ENCODE measurements around the gene NSRP1. TPM values are rescaled to one million over a fixed set of nuclear protein-coding genes. Genes with fewer than 3 reads are reported as not detected.

Gene NSRP1
- total and polyA plus RNA-seq, 2 of the 13 experiments (the other 11 are each of a cell fraction or from before 2014, with no cell fraction given) = 7.0 to 14.3 TPM

DNA sequence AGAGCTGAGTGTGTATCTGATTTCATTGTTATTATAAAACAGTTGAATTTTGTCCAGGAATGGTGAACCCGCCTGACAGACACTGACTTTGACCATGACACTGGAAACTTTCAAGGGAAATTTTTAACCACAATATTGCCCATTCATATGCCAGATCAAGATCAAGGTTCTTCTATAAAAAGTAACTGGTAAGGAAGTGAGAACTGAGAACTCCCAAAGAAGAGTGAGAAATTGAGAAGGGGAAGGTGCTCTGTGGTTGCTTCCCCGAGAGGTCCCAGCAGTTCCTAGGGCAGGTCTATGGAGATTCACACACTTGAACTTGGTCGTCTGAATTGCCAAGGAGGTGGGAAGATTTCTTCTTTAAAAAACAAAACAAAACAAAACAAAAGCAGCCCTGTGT lies 91.6 kb downstream of the NSRP1 start:
- in situ Hi-C loops (cut with HindIII; ENCODE audit: extremely low pct_ligation_motif_present, low pct_unique_long_range_greater_than_20kb) = no loop called here
- Histone ChIP-seq H3K9ac (ENCODE audit: insufficient read depth, low read depth, low read length) (no peak overlapping the region), H3K9me3 (ENCODE audit: low read length) (no peaks in the 10 kb centered on the region), H3K27ac (ENCODE audit: extremely low read length, insufficient read depth, low read length) (no peak overlapping the region), H3K36me3 (replicated peaks in 1 of 2; ENCODE audit: control insufficient read depth in 1 of 2, insufficient read depth in 2 of 2, low read length in 2 of 2) (no peaks in the 10 kb centered on the region; a peak in 2 of 5 replicates), H3K27me3 (ENCODE audit: control insufficient read depth in 1 of 2, insufficient read depth in 2 of 2, low read length in 2 of 2) (no peaks in the 10 kb centered on the region), H3K4me2 (ENCODE audit: low read depth, low read length) (no peak overlapping the region), H3K79me2 (ENCODE audit: insufficient read depth, low read length) (no peaks in the 10 kb centered on the region), H3K4me3 (replicated peaks in 1 of 3; ENCODE audit: insufficient read depth in 1 of 3, low read depth in 2 of 3, low read length in 3 of 3) (no peak overlapping the region), H3K4me1 (ENCODE audit: insufficient read depth, low read length) (no peaks in the 10 kb centered on the region), H4K20me1 (ENCODE audit: insufficient read depth, low read length) (no peaks in the 10 kb centered on the region), H2AFZ (ENCODE audit: low read length) (no peak overlapping the region)
- ChIA-PET POLR2A (no interaction called here), CTCF (ENCODE audit: low intra/inter-chr PET ratio, low total read pairs) (no interaction called here)
- no peak for ATAC-seq
- TF ChIP-seq ZNF253 (CRISPR knock-in tag; IDR thresholded peaks at IDR 0.05; ENCODE audit: borderline replicate concordance) = no peak
- no peak for TF ChIP-seq ZNF33B (CRISPR knock-in tag; IDR thresholded peaks at IDR 0.05)
- TF ChIP-seq ZNF331 (CRISPR knock-in tag; IDR thresholded peaks at IDR 0.05) = no peak
- no peak for TF ChIP-seq MAFK (conservative IDR thresholded peaks at IDR 0.05 in 1 of 2, IDR thresholded peaks at IDR 0.05 in 1 of 2; ENCODE audit: low read length in 2 of 2)
- no peak for TF ChIP-seq STAT5B (CRISPR knock-in tag; IDR thresholded peaks at IDR 0.05)
- TF ChIP-seq SIX1 (CRISPR knock-in tag; IDR thresholded peaks at IDR 0.05; ENCODE audit: borderline replicate concordance) = no peak
- TF ChIP-seq PHB2 (IDR thresholded peaks at IDR 0.05; ENCODE audit: partially characterized antibody) = no peak
- TF ChIP-seq SATB2 (CRISPR knock-in tag; IDR thresholded peaks at IDR 0.05) = no peak
- no peak for TF ChIP-seq SNRNP70 (IDR thresholded peaks at IDR 0.05; ENCODE audit: low read depth, low read length)
- TF ChIP-seq TBP (CRISPR knock-in tag; IDR thresholded peaks at IDR 0.05) = no peak
- TF ChIP-seq ZNF383 (CRISPR knock-in tag; IDR thresholded peaks at IDR 0.05; ENCODE audit: borderline replicate concordance) = no peak
- no peak for TF ChIP-seq ZNF557 (CRISPR knock-in tag; IDR thresholded peaks at IDR 0.05)
- BruUV-seq (replicated peaks) = no TSS peak
- WGBS (ENCODE audit: low lambda C conversion rate) = 96% methylated on average over 3 of the region's 3 CpGs
- intact Hi-C loops (cut with micrococcal nuclease; ENCODE audit: unreplicated experiment) = no loop called here
- no peak for FAIRE-seq
- no peak for DNase-seq (ENCODE audit: low spot score)

DNA sequence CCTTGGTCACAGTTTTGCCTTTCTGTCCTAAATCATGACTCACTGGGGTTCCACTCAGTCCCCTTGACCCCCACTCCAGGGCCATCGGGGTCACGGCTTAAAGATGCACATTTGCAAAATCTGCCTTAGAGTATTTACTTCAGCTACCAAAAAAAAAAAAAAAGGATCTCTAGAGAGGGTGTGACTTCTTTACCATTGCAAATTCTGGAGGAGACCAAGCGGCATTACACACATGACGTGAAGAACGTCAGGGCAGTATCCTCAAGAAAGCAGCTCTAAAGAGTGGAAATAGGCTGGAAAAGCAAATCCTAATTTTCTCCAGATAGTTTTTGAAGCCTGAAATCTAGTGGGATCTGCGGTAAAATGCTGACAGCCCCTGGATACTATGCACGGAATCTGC lies 93.3 kb downstream of the NSRP1 start:
- Histone ChIP-seq H3K36me3 (replicated peaks in 1 of 2; ENCODE audit: control insufficient read depth in 1 of 2, insufficient read depth in 2 of 2, low read length in 2 of 2) (no peaks in the 10 kb centered on the region; a peak in 2 of 5 replicates), H3K79me2 (ENCODE audit: insufficient read depth, low read length) (no peaks in the 10 kb centered on the region), H3K4me1 (ENCODE audit: insufficient read depth, low read length) (no peaks in the 10 kb centered on the region), H3K4me3 (replicated peaks in 1 of 3; ENCODE audit: insufficient read depth in 1 of 3, low read depth in 2 of 3, low read length in 3 of 3) (no peak overlapping the region), H3K27me3 (ENCODE audit: control insufficient read depth in 1 of 2, insufficient read depth in 2 of 2, low read length in 2 of 2) (no peaks in the 10 kb centered on the region), H4K20me1 (ENCODE audit: insufficient read depth, low read length) (no peaks in the 10 kb centered on the region), H2AFZ (ENCODE audit: low read length) (no peak overlapping the region), H3K9me3 (ENCODE audit: low read length) (no peaks in the 10 kb centered on the region), H3K4me2 (ENCODE audit: low read depth, low read length) (no peak overlapping the region), H3K27ac (ENCODE audit: extremely low read length, insufficient read depth, low read length) (no peak overlapping the region), H3K9ac (ENCODE audit: insufficient read depth, low read depth, low read length) (no peak overlapping the region)
- POLR2A ChIA-PET = no interaction called here
- 93% methylated on average over 7 of the region's 7 CpGs for WGBS (ENCODE audit: low lambda C conversion rate)
- ATAC-seq (no peak), FAIRE-seq (no peak), DNase-seq (ENCODE audit: low spot score) (no peak)
- CTCF ChIA-PET (ENCODE audit: low intra/inter-chr PET ratio, low total read pairs) = no interaction called here
- BruUV-seq (replicated peaks) = no TSS peak
- TF ChIP-seq ZNF10 (CRISPR knock-in tag; IDR thresholded peaks at IDR 0.05; ENCODE audit: borderline replicate concordance, low read depth) (no peak), ZNF720 (CRISPR knock-in tag; IDR thresholded peaks at IDR 0.05) (no peak)
- TF ChIP-seq, protein P1, sequence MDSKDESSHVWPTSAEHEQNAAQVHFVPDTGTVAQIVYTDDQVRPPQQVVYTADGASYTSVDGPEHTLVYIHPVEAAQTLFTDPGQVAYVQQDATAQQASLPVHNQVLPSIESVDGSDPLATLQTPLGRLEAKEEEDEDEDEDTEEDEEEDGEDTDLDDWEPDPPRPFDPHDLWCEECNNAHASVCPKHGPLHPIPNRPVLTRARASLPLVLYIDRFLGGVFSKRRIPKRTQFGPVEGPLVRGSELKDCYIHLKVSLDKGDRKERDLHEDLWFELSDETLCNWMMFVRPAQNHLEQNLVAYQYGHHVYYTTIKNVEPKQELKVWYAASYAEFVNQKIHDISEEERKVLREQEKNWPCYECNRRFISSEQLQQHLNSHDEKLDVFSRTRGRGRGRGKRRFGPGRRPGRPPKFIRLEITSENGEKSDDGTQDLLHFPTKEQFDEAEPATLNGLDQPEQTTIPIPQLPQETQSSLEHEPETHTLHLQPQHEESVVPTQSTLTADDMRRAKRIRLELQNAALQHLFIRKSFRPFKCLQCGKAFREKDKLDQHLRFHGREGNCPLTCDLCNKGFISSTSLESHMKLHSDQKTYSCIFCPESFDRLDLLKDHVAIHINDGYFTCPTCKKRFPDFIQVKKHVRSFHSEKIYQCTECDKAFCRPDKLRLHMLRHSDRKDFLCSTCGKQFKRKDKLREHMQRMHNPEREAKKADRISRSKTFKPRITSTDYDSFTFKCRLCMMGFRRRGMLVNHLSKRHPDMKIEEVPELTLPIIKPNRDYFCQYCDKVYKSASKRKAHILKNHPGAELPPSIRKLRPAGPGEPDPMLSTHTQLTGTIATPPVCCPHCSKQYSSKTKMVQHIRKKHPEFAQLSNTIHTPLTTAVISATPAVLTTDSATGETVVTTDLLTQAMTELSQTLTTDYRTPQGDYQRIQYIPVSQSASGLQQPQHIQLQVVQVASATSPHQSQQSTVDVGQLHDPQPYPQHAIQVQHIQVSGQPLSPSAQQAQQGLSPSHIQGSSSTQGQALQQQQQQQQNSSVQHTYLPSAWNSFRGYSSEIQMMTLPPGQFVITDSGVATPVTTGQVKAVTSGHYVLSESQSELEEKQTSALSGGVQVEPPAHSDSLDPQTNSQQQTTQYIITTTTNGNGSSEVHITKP (CRISPR knock-in tag; IDR thresholded peaks at IDR 0.05; ENCODE audit: low read depth) = no peak
- in situ Hi-C loops (cut with HindIII; ENCODE audit: extremely low pct_ligation_motif_present, low pct_unique_long_range_greater_than_20kb) = no loop called here
- intact Hi-C loops (cut with micrococcal nuclease; ENCODE audit: unreplicated experiment) = no loop called here

All from HepG2 (cell line).